GM18526 (cell line): ENCODE data around the gene TPD52L2.

Source experiments
- POLR2A ChIP-seq: IDR thresholded peaks from 3 replicates; pipeline ENCODE4 v1.6.1; 2011; ENCODE audit not compliant: insufficient read length; ENCODE audit errors: extremely low read depth

The TPD52L2 gene

DNA sequence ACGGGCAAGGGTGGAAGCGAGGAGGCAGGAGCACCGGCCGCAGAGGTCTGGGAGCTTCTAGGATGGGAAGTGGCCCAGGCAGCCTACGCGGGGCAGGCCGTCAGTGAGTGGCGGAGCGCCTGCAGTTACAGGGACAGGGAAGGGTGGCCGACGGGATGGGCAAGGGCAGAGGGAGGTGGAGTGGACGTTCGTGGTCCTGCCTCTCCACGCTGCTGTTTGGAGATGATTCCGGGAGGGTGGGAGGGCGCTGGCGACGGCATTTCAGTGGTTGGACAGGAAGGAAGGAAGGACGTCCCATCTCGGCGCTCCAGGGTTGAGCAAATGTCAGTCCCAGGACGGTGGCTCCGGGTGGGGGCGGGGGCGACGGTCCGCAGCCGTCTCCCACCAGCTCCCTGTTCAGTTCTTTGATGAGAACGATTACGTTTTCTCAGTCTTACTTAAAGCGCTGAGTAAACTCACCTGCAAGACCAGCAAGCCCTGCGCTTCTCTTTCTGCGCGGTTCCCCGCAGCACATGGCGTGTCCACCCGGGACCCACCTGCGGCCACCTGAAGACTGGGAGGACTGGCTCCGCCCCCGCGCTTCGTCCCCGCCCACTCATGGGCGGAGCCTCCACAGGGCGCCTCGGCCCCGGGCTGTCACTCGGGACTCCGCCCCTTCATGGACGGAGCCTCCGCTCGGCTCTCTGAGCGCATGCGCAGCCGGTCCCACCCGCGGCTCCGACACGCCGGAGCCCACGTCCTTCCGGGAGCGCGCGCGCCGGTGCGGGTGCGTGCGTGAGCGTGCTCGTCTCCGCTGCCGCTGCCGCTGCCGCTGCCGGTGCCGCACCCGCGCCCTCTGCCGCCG is 29.5 kb downstream of the TPD52L2 start, which contains the start of gene DNAJC5:
Gene DNAJC5, plus strand, starts transcription at position 769 of the 844 bp plus-strand sequence. CDS start 33,220 bp downstream, outside the sequence.
- peak; percentile 42 for TF ChIP-seq POLR2A

DNA sequence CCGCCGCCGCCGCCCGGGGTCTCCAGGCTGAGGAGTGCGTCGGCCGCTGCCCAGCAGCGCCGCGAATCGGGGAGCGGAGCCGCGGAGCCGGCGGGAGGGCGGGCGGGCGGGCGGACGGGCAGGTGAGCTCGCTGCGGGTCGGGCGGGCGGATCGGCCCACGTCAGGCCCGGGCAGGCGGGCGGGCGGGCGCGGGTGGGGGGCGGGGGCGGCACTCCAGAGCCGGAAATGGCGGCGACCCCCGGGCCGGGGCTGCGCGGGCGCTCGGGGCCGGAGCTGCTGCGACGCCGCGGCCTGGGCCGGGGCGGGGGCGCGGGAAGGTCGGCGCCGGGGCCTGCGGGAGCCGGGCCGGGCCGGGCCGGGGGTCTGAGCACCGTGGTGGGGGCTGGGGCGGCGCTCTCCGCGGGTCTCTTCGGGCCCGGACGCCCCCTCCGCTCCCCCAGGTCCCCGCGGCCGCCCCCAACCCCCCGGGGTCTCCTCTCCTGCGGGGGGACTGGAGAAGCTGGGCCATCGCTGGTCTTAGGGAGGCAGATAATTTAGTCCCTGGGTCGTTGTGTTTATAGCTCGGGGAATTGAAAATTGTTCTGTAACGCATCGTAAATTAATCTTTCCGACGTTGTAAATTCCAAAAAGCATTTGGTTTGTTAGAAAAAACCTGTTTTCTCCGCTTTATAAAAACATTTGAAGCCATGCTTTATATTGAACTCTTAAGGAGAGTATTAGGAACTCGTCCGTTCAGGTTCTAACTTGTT is 30.3 kb downstream of the TPD52L2 start:
- TF ChIP-seq POLR2A: no peak

DNA sequence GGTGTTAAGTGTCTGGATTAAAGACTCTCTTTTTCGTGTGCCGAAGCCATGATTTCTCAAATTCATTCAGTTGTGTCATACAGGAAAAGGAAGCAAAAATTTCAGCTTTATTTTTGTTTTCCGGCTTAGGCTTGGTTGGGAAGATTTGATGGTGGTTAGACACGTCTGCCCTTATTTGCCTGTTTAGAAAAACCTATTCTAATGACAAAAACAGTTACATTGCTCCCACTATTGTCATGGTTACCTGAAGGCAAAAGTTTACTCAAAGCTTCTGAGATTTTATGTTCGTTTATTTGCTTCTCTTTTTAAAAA is 30.8 kb downstream of the TPD52L2 start:
- TF ChIP-seq POLR2A: no peak

DNA sequence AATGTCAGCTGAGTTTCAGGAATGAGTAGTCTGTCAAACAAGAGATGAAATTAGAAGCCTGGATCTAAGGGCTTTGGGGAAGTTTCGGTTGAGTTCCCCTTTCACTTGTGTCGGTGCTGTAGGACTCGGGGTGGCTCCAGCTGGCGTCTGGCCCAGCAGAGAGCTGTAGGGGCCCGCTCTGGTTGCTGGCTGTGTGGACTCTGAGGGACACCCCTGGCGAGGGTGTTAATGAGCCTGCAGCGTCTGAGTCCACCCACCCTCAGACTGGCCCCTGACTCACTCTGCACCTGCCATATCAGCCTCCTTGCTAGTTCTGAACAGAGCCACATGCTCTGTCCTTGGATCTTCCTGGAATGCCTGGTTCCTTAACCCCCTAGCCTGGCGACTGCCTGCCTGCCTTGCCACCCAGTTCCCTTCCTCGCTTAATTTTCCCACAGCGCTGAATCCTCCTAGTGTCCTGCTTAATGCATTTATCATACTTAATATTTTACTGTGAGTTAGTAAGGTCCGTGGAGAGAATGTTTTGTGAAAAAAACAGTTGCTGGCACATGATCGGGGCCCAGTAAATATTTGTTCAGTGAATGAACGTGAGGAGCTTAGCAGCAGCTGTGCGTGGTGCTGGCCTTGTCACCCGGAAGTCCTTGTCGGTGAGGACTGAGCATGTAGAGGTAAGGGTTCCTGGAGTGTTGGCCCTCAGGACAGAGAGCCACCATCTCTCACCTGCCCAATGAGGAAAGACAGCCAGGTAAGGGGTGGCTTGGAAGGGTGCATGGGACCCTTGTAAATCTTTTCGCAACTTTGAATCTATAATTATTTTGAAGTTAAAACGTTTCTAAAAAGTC is 31.4 kb downstream of the TPD52L2 start:
- no peak for TF ChIP-seq POLR2A

DNA sequence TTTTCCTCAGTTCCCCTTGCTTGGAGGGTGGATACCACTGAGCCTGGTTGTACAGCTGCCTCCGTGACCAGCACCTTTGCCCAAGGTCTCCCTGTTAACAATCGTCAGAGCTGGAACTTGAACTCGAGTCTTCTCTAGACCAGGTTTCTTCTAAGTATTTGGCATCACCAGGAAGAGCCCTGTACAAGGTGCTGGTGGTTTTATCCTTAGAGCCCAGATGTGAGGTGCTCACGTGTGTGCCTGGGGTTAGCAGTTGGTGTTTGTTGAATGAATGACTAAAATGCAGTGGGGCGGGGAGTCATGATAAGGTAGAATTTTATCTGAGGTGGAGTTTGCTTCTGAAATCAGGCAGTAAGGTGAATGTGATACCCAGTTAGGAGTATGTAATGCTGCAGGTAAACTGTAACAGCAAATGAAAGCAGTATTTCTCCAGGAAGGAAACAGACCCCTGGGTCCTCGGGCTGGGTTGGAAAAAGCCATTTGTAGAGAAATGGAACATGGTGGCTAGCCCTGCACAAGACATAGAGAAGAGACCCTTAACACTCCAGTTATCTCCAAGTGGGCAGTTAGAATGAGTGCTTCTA is 33.0 kb downstream of the TPD52L2 start:
- no peak for TF ChIP-seq POLR2A

DNA sequence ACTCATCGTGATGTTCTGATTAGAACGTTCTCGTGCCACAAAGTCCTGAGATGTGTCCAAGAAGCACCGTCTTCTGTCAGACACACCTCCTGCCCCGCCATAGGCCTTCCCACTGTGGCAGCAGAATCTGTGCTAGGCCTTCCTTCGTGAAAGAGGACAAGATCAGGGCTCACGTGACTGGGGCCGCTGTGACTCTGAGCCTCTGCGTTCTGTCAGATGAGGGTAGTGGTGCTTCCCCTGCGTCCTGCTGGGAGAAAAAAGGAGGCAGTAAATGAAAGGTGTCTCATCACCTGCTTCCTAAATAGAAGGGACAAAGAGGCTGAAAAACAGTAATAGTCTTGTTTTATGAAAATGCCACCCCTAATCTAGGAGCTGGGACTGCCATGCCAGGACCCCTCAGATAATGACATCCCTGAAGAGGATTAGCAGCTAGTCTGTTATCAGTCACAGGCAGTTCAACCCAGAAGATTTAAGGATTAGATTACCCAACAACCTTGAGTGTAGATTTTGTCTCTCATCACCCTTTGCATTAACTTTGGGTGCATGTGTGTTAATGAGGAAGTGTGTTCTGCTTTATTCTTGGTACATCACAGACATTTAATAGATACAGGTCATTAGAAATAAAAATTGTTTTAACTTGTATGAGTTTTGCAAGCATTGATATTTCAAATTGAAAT is 34.0 kb downstream of the TPD52L2 start:
- TF ChIP-seq POLR2A: no peak

DNA sequence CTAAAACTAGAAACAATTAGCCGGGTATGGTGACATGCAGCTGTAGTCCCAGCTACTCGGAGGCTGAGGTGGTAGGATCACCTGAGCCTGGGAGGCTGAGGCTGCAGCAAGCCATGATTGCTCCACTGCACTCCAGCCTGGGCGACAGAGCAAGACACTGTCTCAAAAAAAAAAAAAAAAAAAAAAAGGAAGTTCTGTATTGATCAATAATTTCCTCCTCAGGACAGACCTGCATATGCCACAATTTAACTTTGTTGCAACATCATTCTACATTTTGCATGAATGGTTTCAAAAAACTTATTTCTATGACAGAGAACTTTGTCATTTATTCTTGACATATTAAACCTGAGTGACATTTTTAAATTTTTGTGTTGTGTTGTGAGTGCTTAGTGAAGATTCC is 35.3 kb downstream of the TPD52L2 start:
- no peak for TF ChIP-seq POLR2A

DNA sequence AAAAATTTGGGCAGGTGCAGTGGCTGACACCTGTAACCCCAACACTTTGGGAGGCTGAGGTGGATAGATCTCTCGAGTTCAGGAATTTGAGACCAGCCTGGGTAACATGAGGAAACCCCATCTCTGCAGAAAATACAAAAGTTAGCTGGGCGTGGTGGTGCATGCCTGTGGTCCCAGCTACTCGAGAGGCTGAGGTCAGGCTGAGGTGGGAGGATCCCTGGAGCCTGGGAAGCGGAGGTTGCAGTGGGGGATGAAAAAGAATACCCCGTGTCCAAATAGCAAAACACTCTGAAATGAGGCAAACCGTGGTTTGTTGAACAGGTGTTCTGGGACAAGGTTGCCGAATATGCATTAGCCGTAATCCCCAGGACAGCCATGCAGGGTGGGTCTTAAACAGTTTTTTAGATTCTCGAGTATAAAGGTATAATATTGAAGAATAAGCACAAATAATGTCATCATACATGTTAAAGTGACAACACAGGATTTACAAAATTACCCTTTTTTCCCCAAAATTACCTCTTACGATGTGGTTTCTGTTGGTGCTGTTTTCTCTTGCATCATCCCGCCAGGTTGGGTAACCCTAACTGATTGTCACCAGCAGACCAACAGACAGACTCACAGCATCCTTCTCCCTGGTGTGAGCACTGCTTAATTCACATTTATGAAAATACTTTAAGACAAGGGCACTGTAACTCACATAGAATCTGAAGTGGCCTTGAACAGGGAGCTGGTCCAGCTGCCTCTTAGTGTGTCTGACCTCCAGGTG is 38.9 kb downstream of the TPD52L2 start:
- TF ChIP-seq POLR2A: no peak

DNA sequence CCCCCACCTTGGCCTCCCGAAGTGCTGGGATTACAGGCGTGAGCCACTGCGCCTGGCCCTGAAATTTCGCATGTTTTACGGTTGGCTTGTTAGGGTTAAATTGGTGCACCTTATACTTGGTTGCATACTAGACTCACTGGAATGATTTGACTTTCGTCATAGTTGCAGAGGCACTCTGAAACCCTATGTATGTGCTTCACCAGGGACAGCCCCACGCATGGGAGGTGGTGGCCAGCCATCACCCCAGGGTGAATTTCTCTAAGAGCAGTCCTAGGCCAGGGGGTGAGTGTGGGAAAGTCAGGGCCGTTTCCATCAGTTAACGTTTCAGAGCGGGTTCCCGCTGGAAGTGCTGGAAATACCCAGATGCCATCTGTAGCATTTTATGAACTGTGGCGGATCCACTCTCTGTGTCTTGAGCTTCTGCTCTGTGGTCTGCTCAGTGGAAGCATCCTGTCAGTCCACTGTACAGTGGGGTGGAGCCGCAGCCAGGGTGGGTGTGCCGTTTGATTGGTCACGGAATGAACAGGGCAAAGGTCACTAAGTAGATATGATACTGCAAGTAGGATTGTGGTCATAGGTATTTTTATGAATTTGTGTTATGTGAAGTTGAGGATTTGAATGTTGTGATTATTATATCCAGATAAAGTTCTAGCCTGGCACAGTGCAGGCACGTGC is 43.1 kb downstream of the TPD52L2 start:
- no peak for TF ChIP-seq POLR2A

DNA sequence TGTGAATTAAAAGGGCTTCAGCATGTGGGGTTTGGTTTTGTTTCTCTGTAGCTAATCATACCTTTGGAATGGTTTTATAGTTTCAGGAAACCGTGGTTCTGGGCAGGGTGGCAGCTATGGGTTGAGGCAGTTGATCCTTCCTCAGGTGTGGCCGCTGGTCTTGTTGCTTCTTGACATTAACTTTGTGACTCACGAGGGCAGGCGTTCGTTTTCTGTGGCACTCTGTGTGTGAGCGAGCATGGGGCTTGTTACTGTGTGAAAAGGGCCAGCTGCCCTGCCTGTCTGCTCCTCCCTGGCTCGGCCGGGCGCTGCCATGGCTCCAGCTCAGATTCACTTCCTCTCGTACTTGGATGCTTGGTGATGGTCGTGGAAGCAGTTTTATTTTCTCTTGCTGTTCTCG is 46.1 kb downstream of the TPD52L2 start:
- no peak for TF ChIP-seq POLR2A

DNA sequence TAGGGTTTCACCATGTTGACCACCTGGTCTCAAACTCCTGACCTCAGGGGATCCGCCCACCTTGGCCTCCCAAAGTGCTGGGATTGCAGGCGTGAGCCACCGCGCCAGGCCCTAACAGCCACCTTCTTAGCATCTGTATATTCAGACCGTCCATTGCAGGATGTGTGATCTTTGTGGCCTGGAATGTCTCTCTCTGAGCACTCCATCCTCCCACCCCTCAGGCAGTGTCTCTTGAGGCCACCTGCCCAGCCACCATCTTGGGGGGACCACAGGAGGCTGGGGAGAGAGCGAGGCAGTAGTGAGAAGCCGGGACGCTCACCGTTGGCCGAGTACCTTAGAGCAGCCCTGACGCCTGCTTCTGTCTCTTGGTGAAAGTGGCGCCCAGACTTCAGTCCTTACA is 48.7 kb downstream of the TPD52L2 start:
- no peak for TF ChIP-seq POLR2A

DNA sequence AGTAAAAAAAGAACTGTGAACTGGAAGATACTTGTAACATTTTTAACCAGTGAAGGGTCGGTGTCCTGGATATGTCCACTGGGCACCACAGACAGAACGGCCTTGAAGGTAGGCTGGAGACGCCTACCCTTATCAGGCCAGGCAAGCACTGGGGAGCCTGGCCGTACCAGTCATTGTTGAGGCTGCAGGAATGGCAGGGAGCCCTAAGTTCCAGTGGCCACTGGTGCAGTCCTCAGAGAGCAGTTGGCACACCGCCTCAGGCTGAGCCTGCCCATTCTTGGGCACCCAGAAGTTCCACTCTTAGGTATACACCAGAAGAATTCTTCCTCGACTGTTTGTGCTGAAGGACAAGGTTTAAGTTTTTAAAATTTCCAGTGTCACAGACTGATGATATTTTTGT is 50.4 kb downstream of the TPD52L2 start:
- TF ChIP-seq POLR2A: no peak

DNA sequence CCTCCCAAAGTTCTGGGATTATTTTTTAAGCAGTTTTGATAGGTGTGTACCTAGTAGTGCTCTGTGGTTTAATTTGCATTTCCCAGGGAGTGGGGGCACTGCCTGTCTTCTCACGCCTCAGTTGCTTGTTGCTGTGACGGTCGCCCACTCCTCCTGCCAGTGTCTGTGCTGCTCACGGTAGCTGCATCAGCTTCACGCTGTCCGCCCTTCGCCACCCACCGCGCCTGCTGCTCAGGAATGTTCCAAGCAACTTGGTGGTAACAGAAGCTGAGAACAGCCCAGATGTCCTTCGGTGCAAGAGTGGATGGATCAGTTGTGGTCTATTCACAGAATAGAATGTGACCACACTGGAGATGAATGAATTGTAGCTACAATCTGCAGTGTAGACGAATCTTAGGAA is 52.7 kb downstream of the TPD52L2 start:
- no peak for TF ChIP-seq POLR2A
